DND-41 (cell line): ENCODE measurements around the gene DNMBP.

ENCODE experiments used
- CTCF ChIP-seq: IDR thresholded peaks from 2 replicates; pipeline ENCODE4 v1.5.1; 2012; ENCODE audit warnings: borderline replicate concordance, low read length, moderate library complexity, mild to moderate bottlenecking; ENCODE audit not compliant: poor library complexity, severe bottlenecking; ENCODE audit errors: extremely low read depth
- EZH2 ChIP-seq: IDR thresholded peaks from 3 replicates; pipeline ENCODE4 v1.6.1; 2012; ENCODE audit warnings: borderline replicate concordance, low read depth, mild to moderate bottlenecking, moderate library complexity, low read length, inconsistent platforms; ENCODE audit not compliant: severe bottlenecking

- TF ChIP-seq CTCF (no peak), EZH2 (no peak)
Observed at GRCh38 chr10:100020142-100020885, 10.6 kb upstream of the DNMBP start.
